Panc1 (cell line): ENCODE results near the gene KAT14. TPM values are rescaled to one million over a fixed set of nuclear protein-coding genes. Genes with fewer than 3 reads are reported as not detected.
"Not testable (repeated sequence)": the region's sequence is repeated elsewhere in the genome, so short reads cannot be mapped to it uniquely, and the experiment has no call there.

ENCODE experiments used
- ATAC-seq: fragments of 200-7000 bp; cut with Tn5 transposase; 2 replicates; pipeline ENCODE4 v1.9.1; 2020; ENCODE audit warnings: mild to moderate bottlenecking, moderate library complexity
- BruUV-seq: library from RNA; stranded (reverse); fragments of 400-500 nt; replicated peaks from 2 replicates; lab custom pipeline; 2021; lab: Mats Ljungman, UMichigan
- CTCF ChIA-PET: fragments of 300-600 bp; sonication (Branson Sonifier 250); formaldehyde crosslinking; loops from one replicate; lab custom pipeline; 2022; ENCODE audit warnings: antibody characterized with exemption; lab: Charles Lee
- POLR2A ChIA-PET: fragments of 300-600 bp; sonication (Branson Sonifier 250); formaldehyde crosslinking; loops from one replicate; lab custom pipeline; 2022; ENCODE audit warnings: antibody characterized with exemption; lab: Charles Lee
- DNase-seq: peaks from one replicate; pipeline ENCODE4 v3.0.0-alpha.2; 2010; ENCODE audit warnings: low read depth, low spot score
- H3K27ac ChIP-seq: 2 replicates; pipeline ENCODE4 v1.5.1; 2011; ENCODE audit warnings: mild to moderate bottlenecking, low read length, inconsistent platforms
- H3K27me3 ChIP-seq: fragments of 200-500 bp; sonication (Bioruptor generic); 2 replicates; pipeline ENCODE4 v1.6.0; 2014; ENCODE audit warnings: low read length, inconsistent platforms; ENCODE audit not compliant: control insufficient read depth, insufficient read depth
- H3K36me3 ChIP-seq: fragments of 200-500 bp; sonication (Bioruptor generic); 2 replicates; pipeline ENCODE4 v1.5.1; 2014; ENCODE audit warnings: inconsistent platforms, mild to moderate bottlenecking, low read length, moderate library complexity; ENCODE audit not compliant: control insufficient read depth, insufficient read depth
- H3K4me1 ChIP-seq: 2 replicates; pipeline ENCODE4 v1.5.1; 2011; ENCODE audit warnings: inconsistent platforms, mild to moderate bottlenecking, low read length, moderate library complexity; ENCODE audit not compliant: control insufficient read depth, insufficient read depth
- H3K4me3 ChIP-seq, 2 experiments: 2 replicates each; pipeline ENCODE4 v1.5.1; 2011 to 2012; ENCODE audit warnings: low read depth in 2 of 2, low read length in 2 of 2, mild to moderate bottlenecking in 2 of 2, inconsistent platforms in 1 of 2, moderate library complexity in 1 of 2
- H3K9me3 ChIP-seq: fragments of 200-500 bp; sonication (Bioruptor generic); 2 replicates; pipeline ENCODE4 v1.5.1; 2014; ENCODE audit warnings: low read depth, mild to moderate bottlenecking, inconsistent platforms, low read length, moderate library complexity; ENCODE audit not compliant: control insufficient read depth, insufficient read depth
- CTCF ChIP-seq: fragments of 450-650 bp; IDR thresholded peaks from 2 replicates; pipeline ENCODE4 v1.5.1; 2017; ENCODE audit warnings: mild to moderate bottlenecking
- POLR2AphosphoS5 ChIP-seq: IDR thresholded peaks from 2 replicates; pipeline ENCODE4 v1.6.1; 2012; ENCODE audit warnings: mild to moderate bottlenecking, low read depth, low read length, moderate library complexity
- REST ChIP-seq, 2 experiments: IDR thresholded peaks; 2 replicates each; pipeline ENCODE4 v1.6.1; 2011 to 2012; ENCODE audit warnings: low read depth in 2 of 2, control low read depth in 1 of 2, low read length in 1 of 2, mild to moderate bottlenecking in 1 of 2, moderate library complexity in 1 of 2; ENCODE audit not compliant: insufficient read depth in 1 of 2
- SIN3A ChIP-seq: IDR thresholded peaks from 2 replicates; pipeline ENCODE4 v1.6.1; 2012; ENCODE audit warnings: low read depth, mild to moderate bottlenecking, low read length, moderate library complexity, borderline replicate concordance; ENCODE audit not compliant: insufficient read depth
- TCF7L2 ChIP-seq: IDR thresholded peaks from 2 replicates; pipeline ENCODE4 v1.6.1; 2011; ENCODE audit warnings: mild to moderate bottlenecking, low read depth, low read length, inconsistent platforms
- in situ Hi-C: cut with HindIII; loops from 2 replicates; pipeline ENCODE4 v1.10.0; 2016; ENCODE audit warnings: low sequenced_read_pairs, low pct_unique_long_range_greater_than_20kb
- intact Hi-C: fragments of 100-400 bp; cut with micrococcal nuclease; formaldehyde crosslinking; loops from one replicate; pipeline ENCODE4 v1.10.0; 2022; ENCODE audit not compliant: unreplicated experiment
- total RNA-seq: library from RNA; stranded (reverse); gene quantifications from one replicate; pipeline ENCODE4 v1.2.1, GENCODE V29; 2021; ENCODE audit not compliant: unreplicated experiment

Gene KAT14
- total RNA-seq, 1 experiment from 2014 or later = 12.7 TPM

GRCh38 chr20:18197382-18198070 lies 59.9 kb downstream of the KAT14 start:
- in situ Hi-C loops (no loop called here), intact Hi-C loops (no loop called here)
- Histone ChIP-seq H3K4me3 (no peak overlapping the region), H3K27me3 (no peaks in the 10 kb centered on the region), H3K9me3 (peaks cover 6% of the 10 kb centered on the region; the same call in 1 of the 2 replicates), H3K4me1 (no peaks in the 10 kb centered on the region), H3K27ac (no peak overlapping the region), H3K36me3 (no peaks in the 10 kb centered on the region)
- TF ChIP-seq REST (IDR thresholded peaks at IDR 0.05; ENCODE audit: insufficient read depth in 1 of 2, low read depth in 2 of 2, low read length in 1 of 2) (no peak), POLR2AphosphoS5 (no peak), CTCF (no peak), TCF7L2 (no peak), SIN3A (no peak)
- no TSS peak for BruUV-seq
- ATAC-seq (no peak), DNase-seq (no peak)
- ChIA-PET CTCF (no interaction called here), POLR2A (no interaction called here)

- ATAC-seq (no peak), DNase-seq (no peak)
- H3K9me3 ChIP-seq = peaks cover 6% of the 10 kb centered on the region; the same call in 1 of the 2 replicates
- CTCF ChIA-PET = no interaction called here
- H3K36me3 ChIP-seq = no peaks in the 10 kb centered on the region
- no peak overlapping the region for H3K27ac ChIP-seq
- intact Hi-C loops (no loop called here), in situ Hi-C loops (no loop called here)
- TF ChIP-seq SIN3A = no peak
- no peak for TF ChIP-seq TCF7L2
- TF ChIP-seq CTCF = no peak
- TF ChIP-seq REST (IDR thresholded peaks at IDR 0.05; ENCODE audit: insufficient read depth in 1 of 2, low read depth in 2 of 2, low read length in 1 of 2) = no peak
- TF ChIP-seq POLR2AphosphoS5 = no peak
- BruUV-seq = no TSS peak
- no peaks in the 10 kb centered on the region for H3K27me3 ChIP-seq
- POLR2A ChIA-PET = no interaction called here
- no peaks in the 10 kb centered on the region for H3K4me1 ChIP-seq
- H3K4me3 ChIP-seq = no peak overlapping the region
These were observed 65.3 kb downstream of the KAT14 start for GRCh38 chr20:18202966-18203365.

GRCh38 chr20:18203700-18204099 lies 66.0 kb downstream of the KAT14 start:
- H3K27me3 ChIP-seq, CTCF ChIA-PET, H3K27ac ChIP-seq, POLR2A ChIA-PET, BruUV-seq, H3K4me3 ChIP-seq, H3K9me3 ChIP-seq, H3K36me3 ChIP-seq, in situ Hi-C loops, DNase-seq, intact Hi-C loops, ATAC-seq, H3K4me1 ChIP-seq: not testable (repeated sequence)
